Activated CD8-positive, alpha-beta memory T cell treated with anti-CD3 and anti-CD28 coated beads for 48 hours (primary cell): ENCODE results near the gene ITGA7.
A peak's percentile ranks its signal among the peaks of the same experiment; 100 is the strongest.

Source experiments
- DNase-seq, 3 experiments: peaks; one replicate each; pipeline ENCODE4 v3.0.0-alpha.2; 2020; ENCODE audit warnings: low read depth in 2 of 3, low spot score in 2 of 3

Gene ITGA7

DNA sequence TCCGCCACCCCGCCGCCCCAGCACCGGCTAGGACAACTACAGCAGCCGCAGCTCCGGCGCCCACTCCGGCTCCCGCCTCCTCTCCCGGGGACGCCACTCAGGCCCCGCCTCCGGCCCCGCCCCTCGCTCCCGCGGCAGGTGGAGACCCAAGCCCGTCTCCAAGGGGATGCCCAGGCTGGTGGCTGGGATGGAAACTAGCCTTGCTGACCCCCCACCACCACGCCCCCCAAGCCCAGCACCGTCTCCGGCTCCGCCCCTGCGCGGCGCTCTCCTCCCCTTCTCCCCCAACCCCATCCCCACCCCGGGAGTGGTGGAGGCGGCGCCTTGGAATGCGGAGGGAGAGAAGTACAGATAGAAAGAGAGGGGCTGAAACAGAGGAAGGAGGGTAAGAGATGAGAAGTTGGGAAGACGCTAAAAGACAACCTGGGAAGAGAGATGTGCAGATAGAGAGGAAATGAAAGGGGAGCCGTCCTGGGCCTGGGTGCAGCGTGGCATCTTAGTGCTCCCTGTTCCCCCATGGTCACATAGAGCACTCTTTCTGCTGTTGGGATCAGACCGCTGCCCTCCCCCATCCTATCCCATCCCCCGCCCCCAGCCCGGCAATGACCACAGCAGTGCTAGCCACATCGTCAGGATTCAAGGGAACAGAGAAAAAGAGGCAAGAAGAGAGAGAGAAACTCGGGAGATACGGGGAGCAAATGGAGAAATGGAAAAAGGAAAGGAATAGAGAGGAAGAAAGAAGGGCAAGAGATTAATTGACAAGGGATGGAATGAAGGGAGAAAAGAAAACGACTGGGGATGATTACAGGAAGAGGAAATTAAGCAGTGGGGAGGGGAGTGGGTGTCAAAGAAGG, at the start of gene ITGA7:
TSS of gene ITGA7 (minus strand) at position 64 of the 854 bp plus-strand sequence. CDS start 222 bp downstream, outside the sequence.
- DNase-seq = peak in 2 of 3 experiments; percentile 32 to 39

DNA sequence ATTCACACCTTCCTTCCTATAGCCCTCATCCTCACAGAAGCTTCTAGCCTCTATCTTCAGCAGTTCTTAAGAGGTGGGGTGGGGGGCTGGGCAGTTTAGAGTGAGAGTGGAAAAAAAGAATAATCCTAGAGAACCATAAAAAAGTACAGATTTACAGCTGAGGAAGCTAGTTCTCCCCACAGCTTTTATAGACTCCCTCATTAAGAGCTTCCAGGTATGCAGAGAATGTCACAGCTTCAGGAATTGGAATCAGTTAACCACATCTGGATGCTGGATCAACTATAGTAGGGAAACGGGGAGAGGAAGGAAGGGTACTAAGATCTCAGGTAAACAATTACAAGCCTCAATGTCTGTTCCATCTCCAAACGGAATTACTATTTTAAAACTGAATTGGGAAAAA, 47.5 kb upstream of the ITGA7 start:
- no peak for DNase-seq

- DNase-seq = no peak
These were observed 40.7 kb upstream of the ITGA7 start for GRCh38 chr12:55748230-55748993.

DNA sequence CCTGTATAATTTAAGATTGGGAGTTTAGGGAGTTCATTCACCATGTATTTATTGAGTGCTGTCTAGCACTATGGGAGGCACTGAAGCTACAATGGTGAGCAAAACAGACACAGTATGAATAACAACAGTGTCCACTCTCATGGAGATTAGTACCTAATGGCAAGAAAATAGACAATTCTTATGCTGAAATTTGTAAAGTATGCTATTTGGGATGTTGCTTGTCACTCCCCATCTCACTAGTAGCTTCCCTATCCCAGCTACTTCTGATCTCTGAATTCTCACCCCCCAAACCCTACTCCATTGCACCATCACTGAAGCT, 39.2 kb upstream of the ITGA7 start:
- no peak for DNase-seq

DNA sequence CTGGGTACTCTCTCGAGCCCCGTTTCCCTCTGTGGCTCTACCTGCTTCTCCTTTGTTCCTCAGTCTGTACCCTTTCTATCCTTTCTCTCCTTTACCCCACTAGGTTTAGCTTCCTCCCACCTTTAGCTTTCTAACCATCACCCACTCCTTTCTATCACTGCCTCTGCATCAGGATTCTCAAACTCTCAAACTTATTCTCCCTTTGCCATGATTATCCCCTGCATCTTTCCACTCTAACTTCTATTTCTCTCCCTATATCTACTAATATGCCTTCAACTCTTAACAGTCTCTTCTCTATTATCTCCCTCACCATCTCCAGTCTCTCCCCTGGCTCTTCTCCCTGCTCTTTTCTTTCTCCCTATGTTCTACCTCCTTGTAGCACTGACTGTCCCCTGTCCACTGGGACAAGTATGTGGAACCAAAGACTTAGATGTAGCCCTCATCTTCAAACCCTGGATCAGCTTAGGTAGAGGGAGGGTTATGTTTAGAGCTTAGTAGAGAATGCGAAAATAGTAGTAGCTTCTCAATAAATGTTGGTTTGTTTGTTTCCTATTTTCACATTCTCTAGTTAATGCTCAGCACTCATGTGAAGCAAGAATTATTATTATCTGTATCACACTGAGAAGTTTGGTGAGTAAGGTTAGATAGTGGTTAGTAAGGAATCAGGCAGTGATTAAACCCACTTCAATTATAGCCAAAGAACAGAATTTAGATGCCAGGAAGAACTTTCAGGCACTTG, 38.6 kb upstream of the ITGA7 start:
- DNase-seq = no peak

- no peak for DNase-seq
These were observed 37.9 kb upstream of the ITGA7 start for GRCh38 chr12:55745361-55746173.

DNA sequence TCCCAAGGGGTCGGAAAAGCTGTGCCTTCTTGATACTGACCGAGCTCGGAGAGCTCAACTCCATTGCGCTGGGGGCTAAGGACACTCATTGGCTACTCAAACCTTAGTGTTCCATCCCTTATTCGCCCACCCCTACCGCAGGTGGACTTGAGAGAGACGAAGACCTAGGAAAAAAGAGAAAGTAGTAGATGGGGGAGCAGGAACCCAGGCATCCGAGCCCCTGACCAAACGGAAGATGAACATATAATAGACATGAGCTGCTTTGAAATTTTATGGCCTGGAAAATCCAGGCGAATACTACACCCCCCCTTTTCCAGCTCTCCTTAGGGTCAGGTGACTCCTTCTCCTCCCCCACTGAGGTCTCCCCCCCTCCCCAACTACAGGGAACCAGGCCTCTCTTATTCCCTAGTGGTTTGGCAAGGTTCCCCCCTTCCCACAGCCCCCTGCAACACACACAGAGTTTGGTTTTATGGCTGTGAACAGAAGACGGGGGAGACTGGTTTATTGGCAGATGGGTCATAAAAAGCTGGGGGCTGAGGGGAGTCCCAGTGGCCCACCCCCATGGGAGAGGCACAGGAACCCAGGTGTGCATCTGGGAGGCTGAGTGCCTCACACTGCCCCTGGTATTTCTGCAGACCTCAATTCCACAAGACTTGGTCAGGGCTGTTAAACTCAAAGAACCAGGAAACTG, 36.8 kb upstream of the ITGA7 start:
- DNase-seq = no peak

DNA sequence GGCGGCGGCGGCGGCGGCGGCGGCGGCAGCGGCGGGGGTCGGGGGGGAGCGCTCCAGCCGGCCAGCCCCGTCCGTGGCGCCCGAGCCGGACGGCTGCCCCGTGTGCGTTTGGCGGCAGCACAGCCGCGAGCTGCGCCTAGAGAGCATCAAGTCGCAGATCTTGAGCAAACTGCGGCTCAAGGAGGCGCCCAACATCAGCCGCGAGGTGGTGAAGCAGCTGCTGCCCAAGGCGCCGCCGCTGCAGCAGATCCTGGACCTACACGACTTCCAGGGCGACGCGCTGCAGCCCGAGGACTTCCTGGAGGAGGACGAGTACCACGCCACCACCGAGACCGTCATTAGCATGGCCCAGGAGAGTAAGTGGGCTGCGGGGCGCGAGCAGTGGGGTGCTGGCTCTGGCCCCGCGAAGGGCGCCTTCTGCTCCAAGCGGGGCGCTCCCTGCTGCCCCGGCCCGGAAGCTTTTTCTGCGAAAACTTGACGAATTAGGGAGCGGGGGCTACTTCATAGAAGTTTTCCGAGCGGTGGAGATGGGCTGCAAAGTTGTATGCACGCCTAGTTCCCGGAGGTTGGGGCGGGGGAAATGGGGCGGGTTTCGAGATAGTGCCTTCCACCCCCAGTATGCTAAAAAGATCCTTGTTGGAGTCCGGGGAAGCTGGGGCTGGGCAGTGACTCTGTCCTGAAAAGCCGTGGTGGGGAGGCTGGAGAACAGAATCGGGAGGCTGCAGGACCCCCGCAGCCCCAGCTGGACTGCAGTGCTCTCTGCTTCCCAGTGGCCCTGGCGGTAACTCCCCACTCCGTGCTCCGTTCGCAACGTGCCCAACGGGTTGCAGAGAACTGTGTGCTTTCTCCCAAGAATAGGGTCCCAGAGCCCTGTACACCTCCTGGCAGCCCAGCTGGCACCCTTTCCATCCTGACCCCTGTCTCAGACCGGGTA, 36.0 kb upstream of the ITGA7 start:
- peak in 1 of 3 experiments; percentile 36 for DNase-seq

DNA sequence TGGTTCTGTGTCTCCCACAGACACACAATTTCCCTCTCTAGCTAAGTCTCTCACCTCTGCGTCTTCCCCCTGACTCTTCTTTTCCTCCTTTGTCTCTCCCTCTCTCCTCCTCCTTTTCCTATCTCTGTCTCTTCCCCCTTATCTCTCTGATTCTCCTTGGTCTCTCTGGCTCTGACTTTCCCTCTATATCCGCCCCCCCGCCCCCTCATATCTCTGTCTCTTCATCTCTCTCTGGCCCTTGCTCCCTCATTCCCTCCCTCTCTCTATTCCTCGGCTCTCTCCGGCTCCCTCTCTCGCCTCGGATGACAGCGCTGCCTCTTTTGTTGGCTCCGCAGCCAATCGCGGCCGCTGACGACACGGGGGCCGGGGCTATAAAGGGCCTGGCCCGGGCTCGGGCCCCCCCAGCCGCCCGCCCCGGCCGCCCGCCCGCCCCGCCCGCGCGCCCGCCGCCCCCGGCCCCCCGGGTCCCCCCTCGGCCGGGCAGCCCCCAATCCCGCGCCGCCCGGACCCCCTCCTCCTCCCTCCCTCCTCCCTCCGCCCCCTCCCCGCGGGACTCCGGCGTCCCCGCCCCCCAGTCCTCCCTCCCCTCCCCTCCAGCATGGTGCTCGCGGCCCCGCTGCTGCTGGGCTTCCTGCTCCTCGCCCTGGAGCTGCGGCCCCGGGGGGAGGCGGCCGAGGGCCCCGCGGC, 35.2 kb upstream of the ITGA7 start, which contains the start of gene GDF11:
TSS of gene GDF11 (plus strand) at position 404 of the 687 bp plus-strand sequence. CDS start at position 599, 195 bp downstream.
- DNase-seq = peak in 2 of 3 experiments; percentile 45 to 58

DNA sequence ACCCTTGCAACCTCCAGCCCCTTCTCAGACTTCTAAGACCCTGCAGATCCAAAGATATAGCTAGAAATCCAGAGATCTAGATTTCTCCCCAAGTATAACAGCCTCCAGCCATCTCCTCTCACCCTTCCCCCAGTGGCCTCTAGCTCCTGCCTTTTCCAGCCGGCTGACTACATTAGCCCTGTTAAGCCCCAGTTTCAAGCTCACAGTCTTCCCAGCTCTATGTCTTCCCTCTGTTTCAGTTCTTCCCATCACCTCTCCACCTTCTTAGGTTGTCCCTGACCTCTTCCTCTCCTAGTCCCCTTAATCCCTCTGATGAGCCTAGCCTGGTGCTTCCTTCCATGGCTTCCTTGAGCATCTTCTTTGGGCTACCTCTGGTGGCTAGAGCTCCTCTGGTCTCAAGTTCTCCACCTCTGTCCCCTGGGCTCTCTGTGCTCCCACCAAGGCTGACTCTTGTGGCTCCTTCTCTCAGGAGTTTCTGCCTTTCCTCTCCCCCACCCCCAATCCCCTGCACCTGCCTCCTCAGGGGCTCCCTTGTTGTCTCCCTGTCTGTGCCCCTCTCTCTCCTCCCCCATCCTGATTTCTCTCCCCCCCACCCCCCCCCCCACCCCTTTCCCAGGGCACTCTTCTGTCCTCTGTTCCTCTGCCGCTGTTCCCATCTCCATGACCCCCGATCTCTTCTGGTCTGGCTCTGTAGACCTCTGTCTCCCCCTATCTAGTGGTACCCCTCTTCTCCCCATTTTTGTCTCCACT, 34.4 kb upstream of the ITGA7 start:
- no peak for DNase-seq

DNA sequence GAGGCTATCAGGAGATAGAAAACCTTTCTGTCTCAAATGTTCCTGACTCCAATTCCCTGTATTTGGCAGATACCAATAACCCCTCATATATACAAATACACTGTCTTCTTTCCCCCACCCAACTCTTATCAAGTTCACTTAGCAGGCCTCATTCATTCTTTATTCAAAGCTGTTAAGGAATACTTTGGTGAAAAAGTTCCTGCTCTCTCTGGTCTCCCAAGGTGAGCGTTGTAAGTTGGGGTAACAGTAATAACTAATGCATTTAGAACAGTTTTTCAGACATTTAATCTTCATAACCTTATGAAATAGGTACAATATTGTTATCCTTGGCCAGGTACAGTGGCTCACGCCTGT, 31.3 kb upstream of the ITGA7 start:
- no peak for DNase-seq

DNA sequence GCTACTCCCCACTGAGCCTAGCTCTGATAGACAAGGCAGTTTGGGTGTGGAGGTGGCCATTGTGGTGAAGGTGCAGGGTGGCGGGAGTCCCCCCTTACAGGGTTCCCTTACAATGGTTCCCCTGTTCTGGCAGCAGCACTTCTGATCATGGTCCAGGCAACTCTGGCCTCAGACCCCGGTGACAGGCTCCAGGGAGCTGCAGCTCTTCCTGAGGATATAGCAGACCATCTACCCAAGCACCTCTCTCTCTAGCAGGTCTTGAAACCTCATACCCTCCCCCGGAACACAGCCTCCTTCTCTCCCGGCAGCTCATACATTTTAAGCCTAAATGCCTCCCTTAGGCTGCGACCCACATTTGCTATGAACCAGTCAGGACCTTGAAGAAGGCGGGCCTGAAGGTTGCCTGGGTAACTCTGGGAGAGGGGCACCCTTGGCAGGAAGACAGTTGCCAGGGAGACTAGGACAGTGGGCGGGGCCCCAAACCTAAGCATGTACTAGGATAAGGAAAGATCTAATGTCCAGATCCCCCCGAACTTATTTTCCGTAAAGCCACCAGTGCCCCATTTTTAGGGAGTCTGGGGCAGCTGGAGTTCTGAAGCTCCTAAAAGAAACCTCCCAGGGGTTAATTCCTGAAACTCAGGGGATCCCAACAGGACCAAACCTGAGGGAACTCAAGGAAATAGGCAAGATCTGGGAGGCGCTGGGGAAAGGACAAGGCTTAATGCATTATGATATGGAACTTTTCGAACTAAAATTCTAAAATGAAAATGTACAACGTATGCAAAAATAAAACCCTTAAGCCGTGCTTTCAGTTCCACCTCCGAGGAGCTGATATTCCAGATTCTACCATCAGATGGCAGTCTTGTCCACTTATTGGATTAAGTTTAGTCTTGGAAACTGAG, 30.7 kb upstream of the ITGA7 start:
- peak in 2 of 3 experiments; percentile 49 to 66 for DNase-seq

DNA sequence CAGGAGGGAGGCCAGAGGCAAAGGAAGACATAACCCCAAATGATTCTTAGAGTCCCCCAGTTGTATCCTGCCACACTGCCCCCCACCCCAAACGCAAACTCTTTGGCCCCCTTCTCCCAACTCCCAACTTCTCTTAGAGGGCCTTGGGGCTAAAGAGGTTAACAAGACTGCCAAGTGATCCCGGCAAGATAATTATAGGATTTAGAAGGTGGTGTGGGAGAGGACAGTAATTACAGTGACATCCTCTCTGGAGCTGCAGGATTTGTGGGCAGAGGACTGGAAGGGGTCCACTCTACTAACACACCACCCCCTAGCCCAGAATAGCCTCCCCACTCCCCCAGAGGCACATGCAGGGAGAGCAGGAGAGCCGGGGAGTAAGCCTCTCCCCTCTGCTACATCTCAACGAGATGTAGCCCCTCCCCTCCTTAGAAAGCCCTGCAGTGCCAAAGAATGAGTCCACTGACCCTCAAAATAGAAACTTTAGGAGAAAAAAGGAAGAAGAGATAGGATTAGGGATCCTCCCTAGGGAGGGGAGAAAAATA, 29.9 kb upstream of the ITGA7 start:
- DNase-seq = no peak

- no peak for DNase-seq
These were observed 29.3 kb upstream of the ITGA7 start for GRCh38 chr12:55736780-55737580.

- no peak for DNase-seq
These were observed 28.4 kb upstream of the ITGA7 start for GRCh38 chr12:55736076-55736475.

GRCh38 chr12:55734595-55734994, 26.9 kb upstream of the ITGA7 start:
- no peak for DNase-seq
